ENCODE results near the gene ZNF451. TPM values are rescaled to one million over a fixed set of nuclear protein-coding genes. Genes with fewer than 3 reads are reported as not detected.

Gene ZNF451
- total RNA-seq, 1 donor from 2014 or later, result 21.5 TPM

DNA sequence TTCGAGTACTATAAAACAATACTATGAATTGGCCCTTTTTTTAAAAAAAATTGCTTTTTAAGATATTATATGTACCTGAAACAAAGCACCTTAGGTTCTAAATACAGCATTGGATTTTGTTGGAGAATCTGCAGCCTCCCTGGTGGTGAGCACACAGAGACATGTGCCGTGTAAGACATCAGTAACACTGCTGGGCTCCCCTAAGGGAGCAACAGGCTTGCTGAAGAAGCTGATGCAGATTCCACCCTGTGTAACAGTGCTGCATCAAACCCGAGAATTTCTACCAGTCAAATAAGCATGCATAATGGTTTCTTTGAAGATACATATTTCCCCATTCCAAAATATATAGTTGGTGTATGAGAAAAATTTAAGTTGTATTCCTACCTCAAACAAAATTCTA lies 26.1 kb upstream of the ZNF451 start:
- H3K27me3 ChIP-seq, result no peaks in the 10 kb centered on the region
- H3K9me3 ChIP-seq, result no peaks in the 10 kb centered on the region
- no peak for DNase-seq (ENCODE audit: low spot score in 2 of 2)
- no peak overlapping the region for H3K4me3 ChIP-seq
- H3K27ac ChIP-seq, result no peak overlapping the region
- peaks cover 5 to 28% of the 10 kb centered on the region in 2 donors for H3K36me3 ChIP-seq
- no peaks in the 10 kb centered on the region for H3K4me1 ChIP-seq
- intact Hi-C loops (cut with DNase I), result no loop called here
- TF ChIP-seq, protein P1, sequence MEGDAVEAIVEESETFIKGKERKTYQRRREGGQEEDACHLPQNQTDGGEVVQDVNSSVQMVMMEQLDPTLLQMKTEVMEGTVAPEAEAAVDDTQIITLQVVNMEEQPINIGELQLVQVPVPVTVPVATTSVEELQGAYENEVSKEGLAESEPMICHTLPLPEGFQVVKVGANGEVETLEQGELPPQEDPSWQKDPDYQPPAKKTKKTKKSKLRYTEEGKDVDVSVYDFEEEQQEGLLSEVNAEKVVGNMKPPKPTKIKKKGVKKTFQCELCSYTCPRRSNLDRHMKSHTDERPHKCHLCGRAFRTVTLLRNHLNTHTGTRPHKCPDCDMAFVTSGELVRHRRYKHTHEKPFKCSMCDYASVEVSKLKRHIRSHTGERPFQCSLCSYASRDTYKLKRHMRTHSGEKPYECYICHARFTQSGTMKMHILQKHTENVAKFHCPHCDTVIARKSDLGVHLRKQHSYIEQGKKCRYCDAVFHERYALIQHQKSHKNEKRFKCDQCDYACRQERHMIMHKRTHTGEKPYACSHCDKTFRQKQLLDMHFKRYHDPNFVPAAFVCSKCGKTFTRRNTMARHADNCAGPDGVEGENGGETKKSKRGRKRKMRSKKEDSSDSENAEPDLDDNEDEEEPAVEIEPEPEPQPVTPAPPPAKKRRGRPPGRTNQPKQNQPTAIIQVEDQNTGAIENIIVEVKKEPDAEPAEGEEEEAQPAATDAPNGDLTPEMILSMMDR (IDR thresholded peaks at IDR 0.05), result no peak

DNA sequence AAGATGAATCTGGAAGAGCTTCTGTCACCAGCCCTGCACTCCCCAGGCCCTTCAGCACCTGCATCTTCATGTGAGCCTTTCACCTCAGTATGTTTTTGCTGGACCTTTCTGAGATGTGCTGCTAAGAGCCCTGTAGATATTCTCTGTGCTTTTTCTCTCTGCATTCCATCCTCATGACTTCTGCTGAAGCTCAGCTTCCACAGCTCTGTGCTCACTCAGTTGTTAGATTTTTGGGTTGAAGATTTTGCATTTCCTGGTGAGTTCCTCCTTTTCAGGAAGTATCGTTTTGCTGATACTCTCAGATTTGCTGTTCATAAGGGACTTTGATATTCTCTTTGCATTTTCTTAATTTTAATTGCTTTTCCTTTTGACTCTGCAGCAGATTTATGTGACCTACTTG lies 25.2 kb upstream of the ZNF451 start:
- no peak for DNase-seq (ENCODE audit: low spot score in 2 of 2)
- Histone ChIP-seq H3K4me3 (no peak overlapping the region), H3K27me3 (no peaks in the 10 kb centered on the region), H3K4me1 (no peaks in the 10 kb centered on the region), H3K9me3 (no peaks in the 10 kb centered on the region), H3K36me3 (peaks cover 5 to 28% of the 10 kb centered on the region in 2 donors), H3K27ac (no peak overlapping the region)
- TF ChIP-seq, protein P1 (IDR thresholded peaks at IDR 0.05), result no peak
- intact Hi-C loops (cut with DNase I), result no loop called here

DNA sequence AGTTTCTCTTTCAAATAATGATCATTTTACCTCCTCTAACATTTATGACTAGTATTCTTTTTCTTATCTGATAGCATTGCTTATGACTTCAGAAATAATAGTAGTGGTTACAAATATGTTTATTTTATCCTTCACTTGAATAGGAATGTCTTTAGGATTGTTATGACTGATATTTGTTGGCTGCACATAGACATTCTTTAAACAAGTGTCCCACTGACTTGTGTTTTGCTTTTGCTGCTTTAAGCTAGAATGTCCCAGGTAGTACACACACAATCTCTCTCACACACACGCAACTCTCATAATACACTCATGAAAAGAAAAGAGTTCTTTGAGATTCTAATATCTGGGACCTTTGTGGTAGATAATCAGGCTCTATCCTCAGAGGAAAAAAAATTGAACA lies 21.9 kb upstream of the ZNF451 start:
- Histone ChIP-seq H3K4me3 (no peak overlapping the region), H3K4me1 (no peaks in the 10 kb centered on the region), H3K36me3 (peaks cover 0 to 12% of the 10 kb centered on the region in 2 donors), H3K27me3 (no peaks in the 10 kb centered on the region), H3K9me3 (no peaks in the 10 kb centered on the region), H3K27ac (no peak overlapping the region)
- no peak for DNase-seq (ENCODE audit: low spot score in 2 of 2)
- TF ChIP-seq, protein P1 (IDR thresholded peaks at IDR 0.05), result no peak
- intact Hi-C loops (cut with DNase I), result no loop called here

DNA sequence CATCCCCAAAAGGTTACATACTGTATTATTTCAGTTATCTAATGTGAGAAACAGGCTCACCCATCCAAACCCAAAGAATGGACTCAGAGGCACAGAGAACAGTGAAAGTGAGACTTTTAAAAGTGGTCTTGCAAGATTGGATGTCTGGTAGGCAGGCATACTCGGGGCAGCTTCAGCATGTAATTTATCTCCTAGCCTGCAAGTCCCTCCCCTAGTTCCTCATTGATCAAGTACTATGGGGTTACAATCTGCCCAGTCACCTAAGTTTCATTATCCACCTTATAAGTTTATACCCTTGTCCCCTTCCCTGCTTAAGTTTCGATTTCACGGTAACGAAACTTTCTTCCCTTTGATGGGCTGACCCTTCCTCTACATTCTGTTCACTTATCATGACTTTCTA lies 20.8 kb upstream of the ZNF451 start:
- intact Hi-C loops (cut with DNase I), result no loop called here
- no peaks in the 10 kb centered on the region for H3K4me1 ChIP-seq
- H3K9me3 ChIP-seq, result no peaks in the 10 kb centered on the region
- H3K36me3 ChIP-seq, result peaks cover 0 to 7% of the 10 kb centered on the region in 2 donors
- H3K4me3 ChIP-seq, result no peak overlapping the region
- H3K27me3 ChIP-seq, result no peaks in the 10 kb centered on the region
- TF ChIP-seq, protein P1 (IDR thresholded peaks at IDR 0.05), result no peak
- H3K27ac ChIP-seq, result no peak overlapping the region
- DNase-seq (ENCODE audit: low spot score in 2 of 2), result no peak

DNA sequence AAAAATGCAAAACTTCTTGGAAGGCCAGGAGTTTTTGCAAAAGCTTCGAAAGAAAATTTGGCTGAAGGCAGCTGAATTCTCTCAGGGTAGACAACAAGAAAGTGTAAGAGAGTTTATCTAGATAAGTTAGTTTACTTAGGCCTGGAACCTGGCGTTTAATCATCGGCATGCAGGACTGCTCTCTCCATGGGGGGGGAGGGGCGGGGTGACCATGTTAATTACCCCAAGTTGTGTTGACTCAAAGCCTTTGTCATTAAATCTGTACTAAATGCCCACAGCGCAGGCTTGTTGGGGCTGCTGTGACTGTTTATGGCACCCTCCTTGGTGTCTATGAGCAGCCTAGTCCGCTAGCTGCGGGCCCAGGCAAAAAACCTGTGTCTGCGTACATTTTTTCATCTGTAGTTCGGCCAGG lies 20.1 kb upstream of the ZNF451 start:
- H3K4me3 ChIP-seq, result no peak overlapping the region
- DNase-seq (ENCODE audit: low spot score in 2 of 2), result no peak
- intact Hi-C loops (cut with DNase I), result no loop called here
- H3K27me3 ChIP-seq, result no peaks in the 10 kb centered on the region
- no peaks in the 10 kb centered on the region for H3K4me1 ChIP-seq
- TF ChIP-seq, protein P1 (IDR thresholded peaks at IDR 0.05), result no peak
- H3K36me3 ChIP-seq, result peaks cover 0 to 2% of the 10 kb centered on the region in 2 donors
- H3K9me3 ChIP-seq, result no peaks in the 10 kb centered on the region
- H3K27ac ChIP-seq, result no peak overlapping the region

DNA sequence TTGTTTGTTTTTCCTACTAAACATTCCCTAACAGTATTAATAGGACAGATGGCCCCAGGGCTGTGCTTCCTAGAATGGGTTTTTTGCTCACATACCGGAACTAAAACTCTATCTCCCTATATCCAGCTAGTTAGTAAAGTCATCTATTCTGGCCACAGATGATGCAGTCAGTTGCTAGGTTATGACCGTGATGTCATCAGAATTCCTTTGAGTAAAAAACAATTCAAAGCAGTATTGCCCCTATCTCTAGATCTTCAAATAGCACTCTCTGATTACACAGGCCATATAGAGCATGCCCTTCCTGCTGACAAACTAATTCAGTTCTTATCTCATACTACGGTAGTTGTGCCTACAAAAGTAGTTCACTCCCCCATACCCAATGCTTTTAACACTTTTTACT lies 17.9 kb upstream of the ZNF451 start:
- no peaks in the 10 kb centered on the region for H3K4me1 ChIP-seq
- TF ChIP-seq, protein P1 (IDR thresholded peaks at IDR 0.05), result no peak
- no peaks in the 10 kb centered on the region for H3K9me3 ChIP-seq
- no peaks in the 10 kb centered on the region for H3K36me3 ChIP-seq
- no peak for DNase-seq (ENCODE audit: low spot score in 2 of 2)
- no peaks in the 10 kb centered on the region for H3K27me3 ChIP-seq
- no peak overlapping the region for H3K4me3 ChIP-seq
- intact Hi-C loops (cut with DNase I), result no loop called here
- H3K27ac ChIP-seq, result no peak overlapping the region
